HepG2 (cell line): ENCODE results near the gene ITGA6. TPM values are rescaled to one million over a fixed set of nuclear protein-coding genes. Genes with fewer than 3 reads are reported as not detected.

ENCODE experiments used
- ATAC-seq: fragments of 200-7000 bp; cut with Tn5 transposase; 3 replicates; pipeline ENCODE4 v1.9.1; 2020; ENCODE audit warnings: mild to moderate bottlenecking, moderate library complexity
- BruUV-seq: library from RNA; stranded (reverse); fragments of 400-500 nt; replicated peaks from 2 replicates; lab custom pipeline; 2021; lab: Mats Ljungman, UMichigan
- CTCF ChIA-PET: fragments of 300-600 bp; formaldehyde crosslinking; extraction: SDS; loops from one replicate; lab custom pipeline; 2021; ENCODE audit warnings: low total read pairs, inconsistent platforms, low intra/inter-chr PET ratio; lab: Yijun Ruan, JAX
- POLR2A ChIA-PET: fragments of 350-600 bp; sonication (Branson Sonifier 250); formaldehyde crosslinking; loops from one replicate; lab custom pipeline; 2020; ENCODE audit warnings: antibody characterized with exemption, inconsistent platforms; lab: Yijun Ruan, JAX
- DNase-seq: peaks from one replicate; pipeline ENCODE4 v3.0.0-alpha.2; 2015; ENCODE audit warnings: low spot score
- FAIRE-seq: peaks from 3 replicates; lab custom pipeline; 2011; peaks lifted over from hg19 to GRCh38; lab: Jason Lieb, UNC
- H2AFZ ChIP-seq: one replicate; pipeline ENCODE4 v1.6.1; 2011; ENCODE audit warnings: low read length, inconsistent platforms
- H3K27ac ChIP-seq: fragments of 300-600 bp; 3 replicates; pipeline ENCODE4 v1.8.0; 2011; ENCODE audit warnings: mixed run types, mild to moderate bottlenecking, mixed read lengths, low read length, inconsistent platforms; ENCODE audit not compliant: insufficient read depth; ENCODE audit errors: extremely low read length
- H3K27me3 ChIP-seq, 2 experiments: fragments of 200-600 bp in 1 of 2; 2 replicates in 1 of 2; 3 replicates in 1 of 2; pipeline versions ENCODE4 v1.6.0 to v1.8.0; 2011; ENCODE audit warnings: low read length in 2 of 2, mild to moderate bottlenecking in 2 of 2, moderate library complexity in 2 of 2, inconsistent platforms in 1 of 2; ENCODE audit not compliant: insufficient read depth in 2 of 2, control insufficient read depth in 1 of 2
- H3K36me3 ChIP-seq, 2 experiments: fragments of 200-600 bp in 1 of 2; replicated peaks in 1 of 2; 2 replicates in 1 of 2; 3 replicates in 1 of 2; pipeline versions ENCODE4 v1.5.1 to v1.8.0; 2011; ENCODE audit warnings: low read length in 2 of 2, inconsistent platforms in 1 of 2; ENCODE audit not compliant: insufficient read depth in 2 of 2, control insufficient read depth in 1 of 2
- H3K4me1 ChIP-seq: 2 replicates; pipeline ENCODE4 v1.5.1; 2012; ENCODE audit warnings: low read length, inconsistent platforms; ENCODE audit not compliant: insufficient read depth
- H3K4me2 ChIP-seq: 2 replicates; pipeline ENCODE4 v1.6.0; 2011; ENCODE audit warnings: low read depth, low read length, inconsistent platforms
- H3K4me3 ChIP-seq, 3 experiments: fragments of 200-600 bp in 1 of 3; sonication (generic), shearing (Covaris generic) in 1 of 3; replicated peaks in 1 of 3; 2 replicates each; pipeline ENCODE4 v1.5.1; 2011 to 2016; ENCODE audit warnings: low read length in 3 of 3, inconsistent platforms in 2 of 3, low read depth in 2 of 3, mild to moderate bottlenecking in 2 of 3, control low read depth in 1 of 3, mixed read lengths in 1 of 3; ENCODE audit not compliant: insufficient read depth in 1 of 3
- H3K79me2 ChIP-seq: one replicate; pipeline ENCODE4 v1.6.1; 2011; ENCODE audit warnings: low read length, inconsistent platforms; ENCODE audit not compliant: insufficient read depth
- H3K9ac ChIP-seq: 2 replicates; pipeline ENCODE4 v1.6.0; 2011; ENCODE audit warnings: mild to moderate bottlenecking, low read depth, low read length, inconsistent platforms; ENCODE audit not compliant: insufficient read depth
- H3K9me3 ChIP-seq: 2 replicates; pipeline ENCODE4 v1.5.1; 2012; ENCODE audit warnings: mild to moderate bottlenecking, low read length
- H4K20me1 ChIP-seq: 2 replicates; pipeline ENCODE4 v1.6.0; 2011; ENCODE audit warnings: inconsistent platforms, mild to moderate bottlenecking, low read length, moderate library complexity; ENCODE audit not compliant: insufficient read depth
- AGO1 ChIP-seq: fragments of 200-400 bp; formaldehyde crosslinking; IDR thresholded peaks from 2 replicates; pipeline ENCODE4 v1.6.1; 2017; ENCODE audit warnings: mild to moderate bottlenecking, low read depth, low read length, moderate library complexity; ENCODE audit not compliant: poor library complexity, severe bottlenecking
- CBX1 ChIP-seq: IDR thresholded peaks from one replicate; pipeline ENCODE4 v1.6.1; 2016; ENCODE audit warnings: antibody characterized with exemption, low read depth
- CEBPB ChIP-seq: IDR thresholded peaks from 2 replicates; pipeline ENCODE4 v1.6.1; 2011; ENCODE audit warnings: low read depth, low read length, improper control_type of control experiment, borderline replicate concordance
- ESRRA ChIP-seq: sonication (generic); formaldehyde crosslinking; IDR thresholded peaks from 2 replicates; pipeline ENCODE4 v1.5.1; 2020; ENCODE audit warnings: mild to moderate bottlenecking, low read depth, missing genetic modification reagents
- HES4 ChIP-seq: sonication (generic); formaldehyde crosslinking; IDR thresholded peaks from 2 replicates; pipeline ENCODE4 v1.9.0; 2021; ENCODE audit warnings: mild to moderate bottlenecking, missing genetic modification reagents, borderline replicate concordance
- REST ChIP-seq, 2 experiments: IDR thresholded peaks; 2 replicates each; pipeline ENCODE4 v1.6.1; 2011 to 2012; ENCODE audit warnings: low read length in 2 of 2, borderline replicate concordance in 1 of 2, low read depth in 1 of 2, mild to moderate bottlenecking in 1 of 2, moderate library complexity in 1 of 2
- SAFB2 ChIP-seq: sonication (generic); formaldehyde crosslinking; IDR thresholded peaks from 2 replicates; pipeline ENCODE4 v1.5.1; 2020; ENCODE audit warnings: missing genetic modification reagents, low read depth, mild to moderate bottlenecking, borderline replicate concordance
- STAG1 ChIP-seq: sonication (generic); formaldehyde crosslinking; IDR thresholded peaks from 2 replicates; pipeline ENCODE4 v1.4.0; 2020; ENCODE audit warnings: missing genetic modification reagents
- ZBTB7B ChIP-seq: sonication (generic); formaldehyde crosslinking; IDR thresholded peaks from 2 replicates; pipeline ENCODE4 v1.4.0; 2020; ENCODE audit warnings: missing genetic modification reagents
- ZNF225 ChIP-seq: sonication (generic); formaldehyde crosslinking; IDR thresholded peaks from 2 replicates; pipeline ENCODE4 v1.4.0; 2020; ENCODE audit warnings: mild to moderate bottlenecking, missing genetic modification reagents
- ZNF354B ChIP-seq: sonication (generic); formaldehyde crosslinking; IDR thresholded peaks from 2 replicates; pipeline ENCODE4 v1.8.0; 2022; ENCODE audit warnings: mild to moderate bottlenecking, missing genetic modification reagents
- ZNF691 ChIP-seq: sonication (generic); formaldehyde crosslinking; IDR thresholded peaks from 2 replicates; pipeline ENCODE4 v1.4.0; 2020; ENCODE audit warnings: missing genetic modification reagents, low read depth, mild to moderate bottlenecking, borderline replicate concordance
- ZNF891 ChIP-seq: sonication (generic); formaldehyde crosslinking; IDR thresholded peaks from 2 replicates; pipeline ENCODE4 v1.5.0; 2020; ENCODE audit warnings: mild to moderate bottlenecking, missing genetic modification reagents
- WGBS: methylation state at CpG from one replicate; pipeline ENCODE4 v1.1.6; 2017; ENCODE audit warnings: low lambda C conversion rate; 5-methylcytosine and 5-hydroxymethylcytosine counted together
- in situ Hi-C: cut with HindIII; loops from 2 replicates; pipeline ENCODE4 v1.10.0; 2017; ENCODE audit warnings: low pct_unique_long_range_greater_than_20kb; ENCODE audit not compliant: extremely low pct_ligation_motif_present
- intact Hi-C: fragments of 100-400 bp; cut with micrococcal nuclease; formaldehyde crosslinking; loops from one replicate; pipeline ENCODE4 v1.10.0; 2022; ENCODE audit not compliant: unreplicated experiment
- polyA plus RNA-seq, 8 experiments: library from polyadenylated mRNA; depleted of rRNA in 3 of 8; stranded (reverse) in 7 of 8; unstranded in 1 of 8; fragments of >200 nt; fragmentation: Illumina TruSeq in 4 of 8; extraction: Trizol in 4 of 8; gene quantifications; 2 replicates each; pipeline versions ENCODE4 v1.2.1 to v1.2.3, GENCODE V29; 2011 to 2016; ENCODE audit warnings: low read depth in 4 of 8, missing spikeins in 1 of 8, mixed read lengths in 1 of 8; ENCODE audit not compliant: insufficient read depth in 1 of 8
- total RNA-seq, 5 experiments: library from RNA; depleted of rRNA; stranded (reverse); fragments of >200 nt; fragmentation: Illumina TruSeq; extraction: Trizol; gene quantifications; 2 replicates each; pipeline ENCODE4 v1.2.3, GENCODE V29; 2016; ENCODE audit warnings: low read depth in 1 of 5
- TF ChIP-seq, protein P1 (sequence below): sonication (generic); formaldehyde crosslinking; IDR thresholded peaks from 2 replicates; pipeline ENCODE4 v1.4.0; 2020; ENCODE audit warnings: missing genetic modification reagents, borderline replicate concordance
- TF ChIP-seq, protein P2 (sequence below): IDR thresholded peaks from 2 replicates; pipeline ENCODE4 v1.6.1; 2016; ENCODE audit warnings: low read depth, borderline replicate concordance

The ITGA6 gene
- total and polyA plus RNA-seq, 2 of the 13 experiments (the other 11 are each of a cell fraction or from before 2014, with no cell fraction given) = 24.0 to 92.5 TPM

DNA sequence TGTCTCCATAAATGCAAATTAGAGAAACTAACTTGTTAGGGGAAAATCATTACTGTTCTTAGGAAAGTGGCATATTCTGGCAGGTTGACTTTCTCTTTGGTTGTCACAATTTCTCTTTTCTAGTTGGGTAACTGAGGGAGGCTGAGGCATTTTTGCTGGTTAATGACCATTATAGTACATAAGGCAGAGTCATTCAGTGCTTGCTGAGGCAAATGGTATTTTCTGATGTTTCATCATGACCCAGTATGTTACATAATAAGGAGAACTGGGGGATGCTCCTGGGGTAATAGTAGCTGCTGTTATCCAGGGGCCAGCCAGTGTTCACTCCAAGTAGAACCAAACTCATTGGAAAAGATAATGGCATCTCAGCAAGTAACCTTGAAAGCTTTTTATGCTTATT lies 62.3 kb downstream of the ITGA6 start (continued):
- TF ChIP-seq ZNF354B (CRISPR knock-in tag) = no peak
- TF ChIP-seq HES4 (CRISPR knock-in tag) = no peak
- TF ChIP-seq SAFB2 (CRISPR knock-in tag) = no peak
- TF ChIP-seq ESRRA (CRISPR knock-in tag) = no peak
- no peak for TF ChIP-seq STAG1 (CRISPR knock-in tag)
- TF ChIP-seq ZNF691 (CRISPR knock-in tag) = no peak
- no peak for TF ChIP-seq ZBTB7B (CRISPR knock-in tag)

DNA sequence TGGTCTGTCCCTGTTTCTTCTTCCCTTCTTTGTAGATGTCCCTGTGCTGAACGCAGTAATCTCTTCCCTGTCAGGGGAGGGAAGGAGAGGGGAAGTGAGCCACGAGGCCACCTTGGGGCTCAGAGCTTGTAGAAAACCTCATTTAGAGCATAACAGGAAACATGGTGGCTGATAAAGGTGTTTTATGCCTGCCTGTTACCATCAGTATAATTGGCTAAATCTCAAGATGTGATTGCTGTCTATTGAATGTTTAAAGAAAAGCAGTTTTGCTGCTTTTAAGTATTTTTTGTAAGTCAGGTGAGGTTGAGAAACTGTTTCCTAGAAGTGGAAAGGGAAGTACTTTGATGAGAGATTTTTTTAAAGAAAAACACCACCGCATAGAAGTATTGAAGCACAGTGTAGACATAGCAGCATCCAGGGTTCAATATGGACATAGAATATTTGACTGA lies 68.8 kb downstream of the ITGA6 start:
- H3K4me3 ChIP-seq = no peak overlapping the region
- FAIRE-seq (no peak), ATAC-seq (no peak), DNase-seq (no peak)
- intact Hi-C loops = no loop called here
- no TSS peak for BruUV-seq
- H3K27ac ChIP-seq = no peak overlapping the region
- no peaks in the 10 kb centered on the region for H3K27me3 ChIP-seq
- peaks cover 13 to 78% of the 10 kb centered on the region in 2 experiments; a peak in 4 of 5 replicates for H3K36me3 ChIP-seq
- no peaks in the 10 kb centered on the region for H4K20me1 ChIP-seq
- no peaks in the 10 kb centered on the region for H3K79me2 ChIP-seq
- no peak overlapping the region for H2AFZ ChIP-seq
- no peaks in the 10 kb centered on the region for H3K9me3 ChIP-seq
- ChIA-PET POLR2A (no interaction called here), CTCF (no interaction called here)
- WGBS = 96% methylated on average over 3 of the region's 3 CpGs
- H3K9ac ChIP-seq = no peak overlapping the region
- no peak overlapping the region for H3K4me2 ChIP-seq
- H3K4me1 ChIP-seq = no peaks in the 10 kb centered on the region
- in situ Hi-C loops = no loop called here
- TF ChIP-seq, protein P1, sequence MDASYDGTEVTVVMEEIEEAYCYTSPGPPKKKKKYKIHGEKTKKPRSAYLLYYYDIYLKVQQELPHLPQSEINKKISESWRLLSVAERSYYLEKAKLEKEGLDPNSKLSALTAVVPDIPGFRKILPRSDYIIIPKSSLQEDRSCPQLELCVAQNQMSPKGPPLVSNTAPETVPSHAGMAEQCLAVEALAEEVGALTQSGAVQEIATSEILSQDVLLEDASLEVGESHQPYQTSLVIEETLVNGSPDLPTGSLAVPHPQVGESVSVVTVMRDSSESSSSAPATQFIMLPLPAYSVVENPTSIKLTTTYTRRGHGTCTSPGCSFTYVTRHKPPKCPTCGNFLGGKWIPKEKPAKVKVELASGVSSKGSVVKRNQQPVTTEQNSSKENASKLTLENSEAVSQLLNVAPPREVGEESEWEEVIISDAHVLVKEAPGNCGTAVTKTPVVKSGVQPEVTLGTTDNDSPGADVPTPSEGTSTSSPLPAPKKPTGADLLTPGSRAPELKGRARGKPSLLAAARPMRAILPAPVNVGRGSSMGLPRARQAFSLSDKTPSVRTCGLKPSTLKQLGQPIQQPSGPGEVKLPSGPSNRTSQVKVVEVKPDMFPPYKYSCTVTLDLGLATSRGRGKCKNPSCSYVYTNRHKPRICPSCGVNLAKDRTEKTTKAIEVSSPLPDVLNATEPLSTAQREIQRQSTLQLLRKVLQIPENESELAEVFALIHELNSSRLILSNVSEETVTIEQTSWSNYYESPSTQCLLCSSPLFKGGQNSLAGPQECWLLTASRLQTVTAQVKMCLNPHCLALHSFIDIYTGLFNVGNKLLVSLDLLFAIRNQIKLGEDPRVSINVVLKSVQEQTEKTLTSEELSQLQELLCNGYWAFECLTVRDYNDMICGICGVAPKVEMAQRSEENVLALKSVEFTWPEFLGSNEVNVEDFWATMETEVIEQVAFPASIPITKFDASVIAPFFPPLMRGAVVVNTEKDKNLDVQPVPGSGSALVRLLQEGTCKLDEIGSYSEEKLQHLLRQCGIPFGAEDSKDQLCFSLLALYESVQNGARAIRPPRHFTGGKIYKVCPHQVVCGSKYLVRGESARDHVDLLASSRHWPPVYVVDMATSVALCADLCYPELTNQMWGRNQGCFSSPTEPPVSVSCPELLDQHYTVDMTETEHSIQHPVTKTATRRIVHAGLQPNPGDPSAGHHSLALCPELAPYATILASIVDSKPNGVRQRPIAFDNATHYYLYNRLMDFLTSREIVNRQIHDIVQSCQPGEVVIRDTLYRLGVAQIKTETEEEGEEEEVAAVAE (CRISPR knock-in tag) = no peak
- TF ChIP-seq, protein P2, sequence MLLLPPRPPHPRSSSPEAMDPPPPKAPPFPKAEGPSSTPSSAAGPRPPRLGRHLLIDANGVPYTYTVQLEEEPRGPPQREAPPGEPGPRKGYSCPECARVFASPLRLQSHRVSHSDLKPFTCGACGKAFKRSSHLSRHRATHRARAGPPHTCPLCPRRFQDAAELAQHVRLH (CRISPR knock-in tag) = no peak
- TF ChIP-seq REST (IDR thresholded peaks at IDR 0.05; ENCODE audit: borderline replicate concordance in 1 of 2, low read depth in 1 of 2, low read length in 2 of 2) (no peak), ZNF225 (CRISPR knock-in tag) (no peak), CBX1 (no peak), ZNF891 (CRISPR knock-in tag) (no peak), AGO1 (no peak), CEBPB (no peak)
